Measurements from ENCODE around the gene RAPGEFL1.

GRCh38 chr17:40168262-40168832 lies 8.9 kb upstream of the RAPGEFL1 start:
- peak; percentile 43 to 95 (median 86) for TF ChIP-seq CTCF (IDR thresholded peaks at IDR 0.05)
- no peak for TF ChIP-seq POLR2A (IDR thresholded peaks at IDR 0.05)
